Subcutaneous adipose tissue (tissue), 4 donors: ENCODE results near the gene CRELD2. TPM values are rescaled to one million over a fixed set of nuclear protein-coding genes. Genes with fewer than 3 reads are reported as not detected.

Source experiments
- CTCF ChIP-seq: fragments of 450-650 bp; IDR thresholded peaks from one replicate; pipeline ENCODE4 v1.5.1; 2016; ENCODE audit warnings: low read depth, mild to moderate bottlenecking, control low read depth, antibody characterized with exemption, moderate library complexity
- total RNA-seq, 4 donors: library from RNA; depleted of rRNA; stranded (reverse); fragments of >200 nt; gene quantifications; one replicate each; pipeline ENCODE4 v1.1.0, GENCODE V29; 2016

The CRELD2 gene
- total RNA-seq, 4 donors from 2014 or later: 24.0 to 40.9 (median 31.9) TPM

- TF ChIP-seq CTCF: no peak
These were observed 41.9 kb downstream of the CRELD2 start, which contains the start of gene PIM3 for GRCh38 chr22:49960159-49961004. Gene PIM3, plus strand, starts transcription at chr22:49960772. Its CDS starts 176 bp downstream, at chr22:49960948.

- TF ChIP-seq CTCF: no peak
These were observed 42.7 kb downstream of the CRELD2 start for GRCh38 chr22:49961005-49961600.

GRCh38 chr22:49961601-49962011 is 43.2 kb downstream of the CRELD2 start:
- no peak for TF ChIP-seq CTCF

GRCh38 chr22:49962012-49962750 is 43.7 kb downstream of the CRELD2 start:
- TF ChIP-seq CTCF: no peak

GRCh38 chr22:49962751-49963646 is 44.6 kb downstream of the CRELD2 start:
- no peak for TF ChIP-seq CTCF

GRCh38 chr22:49963647-49964026 is 45.2 kb downstream of the CRELD2 start:
- TF ChIP-seq CTCF: no peak
